Stomach (tissue), 9 donors: ENCODE results near the gene CATSPER2. TPM values are rescaled to one million over a fixed set of nuclear protein-coding genes. Genes with fewer than 3 reads are reported as not detected.
"Not testable (repeated sequence)": the region's sequence is repeated elsewhere in the genome, so short reads cannot be mapped to it uniquely, and the experiment has no call there.

ENCODE experiments used
- DNase-seq, 2 donors: peaks; one replicate each; pipeline versions ENCODE4 v3.0.0 to v3.0.0-alpha.2; 2013 to 2019
- H3K27ac ChIP-seq, 5 donors: fragments of 200-600 bp in 4 of 5; sonication (generic) in 4 of 5; one replicate each; pipeline ENCODE4 v1.5.1; 2013 to 2019; ENCODE audit warnings: mild to moderate bottlenecking in 1 of 5, moderate library complexity in 1 of 5
- H3K27me3 ChIP-seq, 3 donors: fragments of 200-600 bp; sonication (generic); one replicate each; pipeline ENCODE4 v1.5.1; 2017 to 2019; ENCODE audit warnings: mixed run types in 1 of 3
- H3K36me3 ChIP-seq, 4 donors: fragments of 200-600 bp; sonication (generic); 1 replicate in 3 of 4; 2 replicates in 1 of 4; pipeline ENCODE4 v1.5.1; 2016 to 2019
- H3K4me1 ChIP-seq, 4 donors: fragments of 200-600 bp; sonication (generic); one replicate each; pipeline ENCODE4 v1.5.1; 2016 to 2019
- H3K4me3 ChIP-seq, 4 donors: fragments of 200-600 bp; sonication (generic) in 3 of 4; one replicate each; pipeline ENCODE4 v1.5.1; 2016 to 2019; ENCODE audit warnings: mild to moderate bottlenecking in 1 of 4
- H3K9me3 ChIP-seq, 4 donors: fragments of 200-600 bp; sonication (generic); one replicate each; pipeline ENCODE4 v1.5.1; 2016 to 2019
- WGBS, 5 donors: extraction: QIAGEN DNeasy Blood & Tissue Kit in 3 of 5; methylation state at CpG; one replicate each; pipeline versions ENCODE4 v1.1.5 to v1.1.7; 2013 to 2018; 5-methylcytosine and 5-hydroxymethylcytosine counted together
- intact Hi-C: fragments of 100-400 bp; cut with DNase I; formaldehyde crosslinking; loops from one replicate; pipeline ENCODE4 v1.15.1; 2023; ENCODE audit warnings: low total_unique reads
- polyA plus RNA-seq, 3 donors: library from polyadenylated mRNA; stranded (reverse); fragments of 200-250 nt; gene quantifications; one replicate each; pipeline ENCODE4 v1.2.3, GENCODE V29; 2013
- small RNA-seq, 4 donors: library from RNA; depleted of rRNA; stranded (forward); fragments of <200 nt; gene quantifications; one replicate each; pipeline ENCODE3, GENCODE V24; 2016
- total RNA-seq, 5 donors: library from RNA; depleted of rRNA; stranded (reverse); fragments of >200 nt; gene quantifications; one replicate each; pipeline versions ENCODE4 v1.1.0 to v1.2.3, GENCODE V29; 2014 to 2016
- donor health status: healthy with polysubstance abuse.
- donor health status: Bipolar disorder and iron deficiency.
- donor health status: healthy.

CATSPER2 gene
- total and polyA plus RNA-seq, 8 donors, result 0.45 to 7.8 (median 3.0) TPM

DNA sequence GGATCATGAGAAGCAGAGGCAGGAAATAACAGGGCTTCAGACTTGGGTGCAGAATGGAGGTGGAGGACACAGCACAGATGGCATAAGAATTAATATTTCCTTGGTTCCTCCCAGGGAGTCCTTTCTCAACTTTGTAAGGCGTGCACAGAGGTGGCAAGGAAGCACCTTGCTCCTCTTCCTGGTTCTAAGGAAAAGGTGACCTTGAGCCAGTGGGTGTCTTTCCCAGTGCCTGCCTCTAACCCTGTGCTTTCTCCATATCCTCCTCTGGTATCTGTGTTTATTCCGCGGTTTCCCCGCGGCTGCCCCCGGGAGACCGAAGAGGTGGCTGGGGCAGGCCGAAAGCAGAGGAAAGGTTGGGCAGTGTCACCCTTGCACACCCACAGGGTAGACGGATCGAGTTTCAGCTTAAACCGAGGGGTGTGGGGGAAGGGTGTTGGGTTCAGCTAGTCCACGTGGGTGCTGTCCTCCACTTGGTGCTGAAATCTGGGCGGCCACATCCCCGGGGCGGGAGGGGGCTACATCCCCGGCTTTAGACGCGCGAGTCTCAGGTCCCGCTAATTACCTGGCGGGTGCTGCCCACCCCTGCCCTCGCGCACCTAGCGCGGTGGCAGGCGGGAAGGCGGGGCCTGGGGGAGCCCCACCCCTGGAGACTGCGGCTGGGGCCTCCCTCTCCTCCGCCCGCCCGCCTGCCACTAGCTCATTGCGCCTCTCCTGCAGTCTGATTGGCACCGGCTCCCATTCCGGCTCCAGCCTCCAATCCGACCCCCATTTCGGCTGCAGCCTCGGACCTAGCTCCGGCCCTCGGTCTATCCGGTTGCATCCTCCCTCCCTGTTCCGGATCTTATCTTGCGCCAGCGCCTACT, 55.1 kb downstream of the CATSPER2 start, which contains the start of gene CKMT1B:
TSS of gene CKMT1B (plus strand) at position 700 of the 863 bp plus-strand sequence. CDS start 192 bp downstream, outside the sequence.
- H3K27me3 ChIP-seq, H3K4me3 ChIP-seq, H3K9me3 ChIP-seq, intact Hi-C loops, DNase-seq, H3K27ac ChIP-seq, H3K4me1 ChIP-seq, H3K36me3 ChIP-seq: not testable (repeated sequence)
- no CpG with 5 or more reads among the region's 43 CpGs for WGBS, 5 donors

- H3K27ac ChIP-seq, result peak overlapping the region in 1 of 5 donors; percentile 76
- H3K4me1 ChIP-seq, H3K9me3 ChIP-seq, H3K4me3 ChIP-seq, H3K27me3 ChIP-seq, intact Hi-C loops, H3K36me3 ChIP-seq, DNase-seq: not testable (repeated sequence)
- 2 to 8% (median 5%) methylated on average over 4 of the region's 8 CpGs for WGBS, 5 donors
These were observed 55.8 kb downstream of the CATSPER2 start for GRCh38 chr15:43592841-43593240.

GRCh38 chr15:43589778-43590466, 58.7 kb downstream of the CATSPER2 start, which contains the start of gene PPIP5K1:
TSS of gene PPIP5K1 (minus strand) at chr15:43590208. CDS start at chr15:43584504, 5,704 bp downstream.
- H3K9me3 ChIP-seq, H3K4me3 ChIP-seq, H3K27me3 ChIP-seq, H3K27ac ChIP-seq, DNase-seq, H3K36me3 ChIP-seq, H3K4me1 ChIP-seq, intact Hi-C loops: not testable (repeated sequence)
- no CpG with 5 or more reads among the region's 54 CpGs for WGBS, 5 donors

Small RNAs within 50 kb of the gene (small RNA-seq; reads per million reads assigned to genes)
- gene PDIA3P2 (0 reads per million in 4 donors), gene RNU6-554P (0 reads per million in 4 donors), gene RNU6-610P (0 reads per million in 4 donors)

Other genes with a start within 250 kb of the CATSPER2 start
- 10 to 100 TPM; 11.1 to 85.7 (median 26.7) TPM for gene TP53BP1, start 155.7 kb downstream of the CATSPER2 start, total RNA-seq
- gene TP53BP1, start 155.7 kb downstream of the CATSPER2 start, polyA plus RNA-seq, result 1 to 10 TPM; 3.3 to 9.0 (median 3.8) TPM
- gene MAP1A, start 131.2 kb downstream of the CATSPER2 start, total RNA-seq, result 10 to 100 TPM in 1 of 5 donors, 1 to 10 TPM in 4; 4.8 to 10.1 (median 5.9) TPM
- 1 to 10 TPM in 2 of 3 donors, under 1 TPM in 1; 0.61 to 2.2 (median 1.4) TPM for gene MAP1A, start 131.2 kb downstream of the CATSPER2 start, polyA plus RNA-seq
- gene PPIP5K1, start 58.6 kb downstream of the CATSPER2 start, total RNA-seq, result 100 to 1,000 TPM in 1 of 5 donors, 10 to 100 TPM in 4; 34.1 to 160 (median 69.2) TPM
- 1 to 10 TPM; 4.0 to 8.4 (median 5.0) TPM for gene PPIP5K1, start 58.6 kb downstream of the CATSPER2 start, polyA plus RNA-seq
- gene CKMT1B, start 54.8 kb downstream of the CATSPER2 start, total RNA-seq, result 100 to 1,000 TPM in 1 of 5 donors, 10 to 100 TPM in 4; 14.0 to 118 (median 54.8) TPM
- gene CKMT1B, start 54.8 kb downstream of the CATSPER2 start, polyA plus RNA-seq, result 10 to 100 TPM; 17.2 to 41.1 (median 27.2) TPM
- gene STRC, start 30.0 kb downstream of the CATSPER2 start, total RNA-seq, result 1 to 10 TPM in 3 of 5 donors, under 1 TPM in 1, not detected in 1; 0.58 to 5.8 (median 3.1) TPM
- under 1 TPM; 0.25 to 0.78 (median 0.31) TPM for gene STRC, start 30.0 kb downstream of the CATSPER2 start, polyA plus RNA-seq
- gene CKMT1A, start 45.0 kb upstream of the CATSPER2 start, total RNA-seq, result 100 to 1,000 TPM in 2 of 5 donors, 10 to 100 TPM in 1, 1 to 10 TPM in 1, under 1 TPM in 1; 0.89 to 142 (median 50.6) TPM
- gene CKMT1A, start 45.0 kb upstream of the CATSPER2 start, polyA plus RNA-seq, result 10 to 100 TPM; 18.7 to 32.5 (median 25.7) TPM
- 100 to 1,000 TPM in 2 of 5 donors, 10 to 100 TPM in 3; 16.3 to 227 (median 66.6) TPM for gene PDIA3, start 97.6 kb upstream of the CATSPER2 start, total RNA-seq
- 100 to 1,000 TPM in 2 of 3 donors, 10 to 100 TPM in 1; 34.7 to 168 (median 112) TPM for gene PDIA3, start 97.6 kb upstream of the CATSPER2 start, polyA plus RNA-seq
- gene ELL3, start 128.1 kb upstream of the CATSPER2 start, total RNA-seq, result 100 to 1,000 TPM in 1 of 5 donors, 10 to 100 TPM in 3, 1 to 10 TPM in 1; 8.1 to 131 (median 45.4) TPM
- gene ELL3, start 128.1 kb upstream of the CATSPER2 start, polyA plus RNA-seq, result 10 to 100 TPM in 1 of 3 donors, 1 to 10 TPM in 2; 4.0 to 14.2 (median 5.6) TPM
- gene SERF2, start 143.5 kb upstream of the CATSPER2 start, total RNA-seq, result 1,000 to 10,000 TPM in 1 of 5 donors, 100 to 1,000 TPM in 4; 276 to 1,195 (median 526) TPM
- gene SERF2, start 143.5 kb upstream of the CATSPER2 start, polyA plus RNA-seq, result 1,000 to 10,000 TPM; 2,001 to 3,403 (median 2,340) TPM
- not detected for gene SERINC4, start 151.4 kb upstream of the CATSPER2 start, total RNA-seq
- under 1 TPM in 2 of 3 donors, not detected in 1; 0.37 to 0.55 TPM for gene SERINC4, start 151.4 kb upstream of the CATSPER2 start, polyA plus RNA-seq
- 10 to 100 TPM in 4 of 5 donors, 1 to 10 TPM in 1; 1.8 to 61.6 (median 24.1) TPM for gene HYPK, start 151.8 kb upstream of the CATSPER2 start, total RNA-seq
- 10 to 100 TPM in 2 of 3 donors, 1 to 10 TPM in 1; 5.3 to 56.4 (median 12.9) TPM for gene HYPK, start 151.8 kb upstream of the CATSPER2 start, polyA plus RNA-seq
- gene MFAP1, start 175.8 kb upstream of the CATSPER2 start, total RNA-seq, result 10 to 100 TPM in 2 of 5 donors, 1 to 10 TPM in 3; 1.2 to 20.3 (median 4.6) TPM
- 10 to 100 TPM in 2 of 3 donors, 1 to 10 TPM in 1; 9.7 to 17.7 (median 16.6) TPM for gene MFAP1, start 175.8 kb upstream of the CATSPER2 start, polyA plus RNA-seq
- 10 to 100 TPM in 1 of 5 donors, 1 to 10 TPM in 4; 1.2 to 14.5 (median 4.0) TPM for gene WDR76, start 178.2 kb upstream of the CATSPER2 start, total RNA-seq
- 1 to 10 TPM; 3.2 to 4.0 (median 3.6) TPM for gene WDR76, start 178.2 kb upstream of the CATSPER2 start, polyA plus RNA-seq